Activated effector memory CD4-positive, alpha-beta T cell treated with anti-CD3 and anti-CD28 coated beads, Interleukin-2, amount 50 U/mL, for 16 hours (primary cell): ENCODE data around the gene ELF2.
A peak's percentile ranks its signal among the peaks of the same experiment; 100 is the strongest.
"Not testable (repeated sequence)": the region's sequence is repeated elsewhere in the genome, so short reads cannot be mapped to it uniquely, and the experiment has no call there.

Experiments used
- DNase-seq: peaks from one replicate; pipeline ENCODE4 v3.0.0-alpha.2; 2020

ELF2 gene

DNA sequence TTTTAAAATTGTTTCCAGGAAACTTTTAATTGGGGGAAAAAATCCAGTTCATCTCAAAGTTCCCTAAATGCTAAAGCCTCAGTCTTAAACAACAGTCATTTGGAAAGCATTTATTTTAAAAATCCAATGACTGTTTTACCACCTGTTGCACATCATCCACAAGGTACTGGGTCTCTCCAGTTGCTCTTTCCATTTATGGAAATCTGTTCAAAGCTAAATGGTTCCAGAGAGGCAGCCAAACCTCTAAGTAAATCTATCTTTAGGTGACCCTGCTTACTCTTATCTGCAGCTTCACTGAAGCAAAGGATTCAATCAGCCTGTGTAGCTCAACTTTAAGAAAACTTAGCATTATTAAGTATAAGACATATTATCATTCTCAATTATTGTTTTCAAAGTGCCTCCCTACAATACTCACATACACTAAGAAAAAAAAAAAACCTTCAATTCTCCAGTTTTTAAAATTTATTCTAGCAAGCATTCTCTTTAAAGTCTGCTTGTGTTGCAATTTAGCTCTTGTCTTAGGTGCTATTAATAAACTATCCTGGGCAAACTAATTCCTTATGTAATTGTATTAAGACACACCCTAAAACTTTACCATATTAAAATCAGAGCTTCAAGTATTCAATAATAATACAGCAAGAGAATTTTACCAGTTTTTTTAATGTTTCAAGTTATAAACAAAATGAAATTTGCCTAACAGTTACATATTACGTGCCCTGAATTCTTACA, 100.8 kb downstream of the ELF2 start:
- no peak for DNase-seq

GRCh38 chr4:139060591-139060990, 116.4 kb downstream of the ELF2 start:
- no peak for DNase-seq

DNA sequence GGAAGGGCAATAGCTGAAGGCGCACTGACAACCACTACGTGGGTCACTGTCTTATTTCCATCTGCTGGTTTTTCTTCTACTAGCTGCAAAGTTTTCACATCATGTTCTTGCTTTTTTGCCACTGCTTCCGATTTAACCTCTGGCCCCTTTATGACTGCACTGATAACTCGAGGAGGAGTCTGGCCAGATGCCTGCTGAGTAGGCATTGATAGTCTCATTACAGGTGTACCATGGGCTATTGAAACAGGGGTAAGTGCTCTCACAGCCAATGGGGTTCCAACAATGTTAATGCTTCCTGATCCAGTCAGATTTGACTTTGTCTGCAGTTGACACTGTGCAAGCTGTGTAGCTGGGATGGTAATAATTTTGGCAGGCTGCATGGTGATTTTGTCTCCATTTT, 118.0 kb downstream of the ELF2 start:
- not testable (repeated sequence) for DNase-seq

DNA sequence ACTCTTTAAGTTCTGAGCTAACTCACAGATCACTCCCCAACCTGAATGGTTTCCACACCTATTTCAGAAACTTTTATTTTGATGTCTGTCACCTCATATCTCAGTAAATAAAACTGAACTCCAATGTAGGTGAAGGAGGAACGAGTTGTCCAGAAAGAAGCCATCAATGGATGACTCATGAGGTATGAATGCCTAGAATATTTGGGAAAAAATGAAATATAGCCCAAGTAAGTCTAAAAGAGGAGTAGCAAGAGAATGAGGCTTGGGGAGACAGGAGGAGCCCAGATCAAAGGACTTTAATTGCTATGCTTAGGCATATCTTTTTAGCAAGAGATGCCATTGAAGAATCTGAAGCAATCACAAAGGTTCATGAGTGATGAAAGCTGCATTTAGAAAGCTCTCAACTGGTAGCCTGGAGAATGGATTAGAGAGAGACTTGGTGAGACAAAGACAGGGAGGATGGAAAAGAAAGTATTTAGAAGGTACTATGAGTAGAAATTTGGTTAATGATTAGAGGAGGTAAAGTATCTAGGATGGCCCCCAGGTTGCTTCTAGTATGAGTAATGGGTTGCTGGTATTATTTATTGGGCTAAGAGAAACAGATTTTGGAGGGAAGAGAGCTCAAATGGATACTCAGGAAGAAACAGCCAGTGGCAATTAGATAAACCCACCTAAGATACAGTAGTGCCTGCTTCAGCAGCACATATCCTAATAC, 122.1 kb downstream of the ELF2 start:
- DNase-seq = no peak

DNA sequence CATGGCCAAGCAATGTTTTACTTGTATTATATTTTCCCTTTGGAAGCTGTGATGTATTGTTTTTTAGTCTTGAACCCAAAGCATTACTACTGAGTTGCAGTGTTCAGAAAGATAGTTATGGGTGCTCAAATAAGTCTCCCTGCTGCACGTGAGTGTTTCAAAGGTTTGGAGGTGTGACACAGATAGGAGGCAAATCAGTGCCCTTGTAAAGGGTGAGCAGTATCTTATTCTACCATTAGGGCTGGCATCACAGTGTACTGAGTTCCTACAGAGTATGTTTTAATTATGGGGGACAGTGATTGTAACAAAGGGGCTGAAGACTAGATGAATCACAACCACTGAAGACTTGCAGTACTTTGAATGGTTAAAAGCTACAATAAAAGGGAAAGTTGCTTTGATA, 123.1 kb downstream of the ELF2 start:
- DNase-seq = no peak

GRCh38 chr4:139050446-139050845, 126.6 kb downstream of the ELF2 start:
- DNase-seq = no peak

GRCh38 chr4:139048026-139048425, 129.0 kb downstream of the ELF2 start:
- DNase-seq = no peak

DNA sequence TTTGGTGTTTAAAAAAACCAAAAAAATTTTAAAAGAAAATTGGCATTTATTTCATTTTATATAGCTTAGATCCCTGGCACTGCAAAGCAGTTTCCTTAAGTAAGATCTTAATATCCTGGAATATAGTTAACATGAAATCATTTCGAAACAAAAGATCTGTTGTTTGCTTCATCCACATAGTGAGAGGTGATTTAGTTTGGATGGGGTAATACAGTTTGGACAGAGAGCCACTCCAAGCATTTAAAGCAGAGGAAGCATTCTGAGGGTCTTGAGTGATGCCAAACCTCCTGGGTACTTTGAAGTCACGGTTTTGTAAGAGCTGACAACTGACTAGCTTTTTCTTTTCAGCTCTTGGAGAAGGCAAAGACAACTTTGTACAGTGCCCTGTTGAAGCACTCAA, 132.7 kb downstream of the ELF2 start:
- DNase-seq = no peak

DNA sequence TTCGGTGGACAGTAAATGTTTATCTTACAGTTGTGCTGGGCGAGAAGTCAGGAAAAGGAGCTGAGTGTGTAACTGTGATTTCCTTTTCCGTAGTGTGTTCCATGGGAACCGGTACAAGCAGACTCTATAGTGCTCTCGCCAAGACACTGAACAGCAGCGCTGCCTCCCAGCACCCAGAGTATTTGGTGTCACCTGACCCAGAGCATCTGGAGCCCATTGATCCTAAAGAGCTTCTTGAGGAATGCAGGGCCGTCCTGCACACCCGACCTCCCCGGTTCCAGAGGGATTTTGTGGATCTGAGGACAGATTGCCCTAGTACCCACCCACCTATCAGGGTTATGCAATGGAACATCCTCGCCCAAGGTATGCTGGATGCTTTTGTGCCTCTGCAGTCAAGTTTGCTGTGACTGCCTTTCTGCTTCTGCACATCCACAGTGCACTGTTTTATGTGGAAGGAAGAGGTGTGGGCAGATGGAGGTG, 134.0 kb downstream of the ELF2 start:
- DNase-seq = no peak

GRCh38 chr4:139038874-139039443, 138.1 kb downstream of the ELF2 start:
- DNase-seq = no peak

DNA sequence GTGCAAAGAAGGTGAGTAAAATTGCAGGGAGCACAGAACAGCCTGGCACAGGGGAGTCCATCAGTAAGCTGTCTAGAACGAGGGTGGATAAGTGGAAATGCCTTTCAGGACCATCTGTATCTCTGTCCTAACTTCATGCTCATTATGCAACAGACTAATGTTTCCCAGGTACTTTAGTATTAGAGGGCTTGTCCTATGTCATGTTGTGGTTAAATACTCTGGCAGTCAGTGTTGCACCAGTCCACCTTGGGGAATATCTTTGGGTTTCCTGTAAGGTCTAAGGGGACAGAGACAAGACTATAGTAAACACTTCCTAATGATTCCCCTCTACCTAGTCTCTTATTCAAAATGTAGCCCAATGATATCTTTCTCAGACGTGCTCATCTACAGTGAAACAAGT, 140.1 kb downstream of the ELF2 start:
- DNase-seq = no peak

GRCh38 chr4:139035650-139036049, 141.4 kb downstream of the ELF2 start:
- DNase-seq = no peak

DNA sequence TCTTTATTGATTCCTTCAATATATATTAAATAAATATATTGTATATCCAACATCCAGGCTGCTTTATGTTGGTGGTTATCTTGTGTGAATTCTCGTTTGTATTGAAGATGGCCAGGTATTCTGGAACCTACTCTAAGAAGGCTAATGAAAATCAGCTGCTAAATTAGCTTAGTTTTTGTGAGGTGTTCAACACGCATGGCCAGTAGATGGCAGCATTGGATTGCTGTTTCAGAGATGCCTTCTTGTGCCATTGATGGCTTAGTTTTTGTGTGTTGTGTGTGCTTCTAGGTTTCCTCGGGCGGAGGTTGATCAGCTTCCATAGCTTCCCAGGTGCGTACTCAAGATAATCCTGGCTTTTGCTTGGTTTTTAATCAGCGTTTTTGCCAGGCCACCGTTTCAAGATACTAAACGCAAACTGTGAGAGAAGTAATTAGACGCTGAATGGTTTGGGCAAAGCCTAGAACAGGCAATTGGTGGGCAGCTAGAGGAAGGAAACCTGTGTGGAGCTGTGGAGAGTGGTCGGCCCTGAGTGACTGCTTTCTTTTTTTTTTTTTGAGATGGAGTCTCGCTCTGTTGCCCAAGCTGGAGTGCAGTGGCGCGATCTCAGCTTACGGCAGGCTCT, 146.3 kb downstream of the ELF2 start:
- DNase-seq = peak; percentile 85

DNA sequence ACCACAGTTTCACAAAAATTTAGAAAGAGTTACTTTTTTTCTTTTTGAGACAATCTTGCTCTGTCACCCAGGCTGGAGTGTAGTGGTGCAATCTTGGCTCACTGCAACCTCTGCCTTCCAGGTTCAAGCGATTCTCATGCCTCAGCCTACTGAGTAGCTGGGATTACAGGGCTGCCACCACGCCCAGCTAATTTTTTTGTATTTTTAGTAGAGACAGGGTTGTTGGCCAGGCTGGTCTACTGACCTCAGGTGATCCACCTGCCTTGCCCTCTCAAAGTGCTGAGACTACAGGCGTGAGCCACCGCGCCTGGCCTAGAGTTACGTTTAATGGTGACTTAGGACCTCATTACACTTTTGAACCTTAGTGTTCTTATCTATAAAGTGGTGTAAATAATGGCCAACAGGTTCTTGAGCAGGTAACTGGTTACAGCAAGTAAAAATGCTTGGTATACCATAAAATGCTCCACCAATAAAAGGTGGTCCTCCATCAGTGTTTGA, 147.1 kb downstream of the ELF2 start:
- not testable (repeated sequence) for DNase-seq

DNA sequence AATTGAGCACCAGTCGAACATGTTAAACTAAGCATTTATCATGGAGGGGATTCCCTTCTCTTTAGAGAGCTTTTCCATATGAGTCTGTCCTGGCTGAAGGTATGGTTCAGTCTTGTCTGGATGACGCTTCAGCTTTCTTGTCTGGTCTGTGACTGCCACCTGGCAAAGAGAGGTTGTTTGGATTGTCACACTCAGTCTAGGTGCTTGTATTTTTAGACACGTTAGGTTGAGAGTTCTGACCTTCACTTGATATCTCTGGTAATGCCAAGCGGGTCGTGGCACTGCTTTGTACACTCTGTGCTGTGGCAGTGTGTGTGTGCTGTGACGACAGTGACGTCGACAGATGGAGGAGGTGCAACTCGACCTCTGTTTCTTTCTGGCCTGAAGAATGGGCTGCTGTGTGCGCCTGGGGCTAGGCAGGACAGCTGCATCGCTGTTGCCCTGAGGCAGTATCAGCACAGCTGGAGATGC, 148.8 kb downstream of the ELF2 start:
- no peak for DNase-seq

DNA sequence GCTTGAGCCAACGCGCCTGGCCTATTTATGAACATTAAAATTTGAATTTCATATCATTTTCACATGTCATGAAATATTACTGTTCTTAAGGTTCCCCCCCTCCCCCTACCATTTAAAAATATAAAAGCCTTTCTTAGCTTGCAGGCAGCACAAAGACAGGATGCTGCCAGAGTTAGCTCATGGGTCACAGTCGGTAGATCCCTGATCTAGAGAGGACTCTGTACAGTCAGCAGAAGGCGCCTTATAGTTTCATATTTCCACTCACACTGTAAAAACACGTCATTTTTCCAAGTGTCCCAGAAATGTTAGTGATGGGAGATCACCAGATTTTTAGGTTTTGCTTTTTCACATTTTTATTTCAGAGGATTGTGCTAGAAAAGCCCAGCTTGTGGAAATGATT, 149.2 kb downstream of the ELF2 start:
- DNase-seq = no peak

DNA sequence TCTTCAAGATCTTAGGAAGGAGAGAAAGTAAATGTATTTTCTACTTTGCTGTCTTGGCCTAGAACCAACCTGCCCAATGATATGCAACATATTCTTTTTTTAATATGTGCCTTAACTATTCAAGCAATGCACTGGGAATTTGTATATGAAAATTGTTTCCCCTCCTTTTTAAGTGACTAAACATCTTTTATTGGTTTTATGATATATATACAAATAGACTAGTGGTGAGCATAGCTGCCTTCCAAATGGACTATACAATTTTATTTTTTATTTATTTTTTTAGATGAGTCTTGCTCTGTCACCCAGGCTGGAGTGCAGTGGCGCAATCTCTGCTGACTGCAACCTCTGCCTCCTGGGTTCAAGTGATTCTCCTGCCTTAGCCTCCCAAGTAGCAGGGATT, 151.2 kb downstream of the ELF2 start:
- no peak for DNase-seq

- DNase-seq = no peak
These were observed 152.3 kb downstream of the ELF2 start for GRCh38 chr4:139024686-139025085.

- no peak for DNase-seq
These were observed 154.2 kb downstream of the ELF2 start for GRCh38 chr4:139022835-139023234.

GRCh38 chr4:139021071-139021470, 155.9 kb downstream of the ELF2 start:
- not testable (repeated sequence) for DNase-seq

DNA sequence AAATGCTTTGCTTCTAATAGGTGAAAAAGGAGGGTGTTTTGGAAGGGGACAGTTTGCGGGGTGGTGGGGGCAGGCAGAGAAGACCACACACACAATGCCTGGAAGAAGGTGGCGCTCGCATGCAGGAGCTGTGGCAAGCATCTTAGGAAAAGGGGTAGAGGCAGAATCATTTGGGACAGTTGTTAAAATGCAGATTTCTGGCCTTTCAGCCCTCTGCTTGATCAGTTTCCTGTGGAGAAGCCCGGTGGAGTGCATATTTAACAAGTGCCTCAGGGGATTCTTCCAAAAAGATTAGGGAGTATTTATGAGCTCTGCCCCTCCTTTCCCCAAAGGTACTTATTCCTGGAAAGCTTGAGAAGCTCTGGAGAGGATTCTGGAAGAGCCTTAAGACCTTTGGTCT, 156.6 kb downstream of the ELF2 start:
- no peak for DNase-seq

DNA sequence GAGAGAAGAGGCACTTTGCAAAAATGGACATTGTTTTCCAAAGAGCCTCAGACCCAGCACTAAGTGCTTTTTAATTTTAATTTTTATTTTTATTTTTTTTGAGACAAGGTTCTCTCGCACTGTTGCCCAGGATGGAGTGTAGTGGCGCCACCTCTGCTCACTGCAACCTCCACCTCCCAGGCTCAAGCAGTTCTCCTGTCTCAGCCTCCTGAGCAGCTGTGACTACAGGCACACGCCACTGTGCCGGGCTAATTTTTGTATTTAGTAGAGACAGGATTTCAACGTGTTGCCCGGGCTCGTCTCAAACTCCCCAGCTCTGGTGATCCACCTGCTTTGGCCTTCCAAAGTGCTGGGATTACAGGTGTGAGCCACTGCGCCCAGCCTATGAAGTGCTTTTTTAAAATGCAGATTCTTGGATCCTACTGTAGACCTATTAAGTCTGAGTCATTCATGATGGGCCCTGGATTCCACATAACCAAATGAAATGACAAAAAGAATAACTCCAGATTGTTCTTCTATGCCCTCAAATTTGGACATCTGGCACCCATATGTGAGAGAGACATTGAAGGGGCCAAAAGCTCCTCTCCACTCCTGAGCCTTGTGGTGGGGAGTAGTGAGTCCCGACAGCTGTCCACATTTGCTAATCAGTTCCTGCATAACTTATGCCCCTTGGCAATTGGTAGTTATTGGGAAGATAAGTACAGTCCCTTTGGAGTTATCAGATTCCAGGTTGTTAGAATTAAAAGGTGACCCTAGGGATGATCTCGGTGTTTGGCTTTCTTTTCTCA, 157.9 kb downstream of the ELF2 start:
- no peak for DNase-seq

DNA sequence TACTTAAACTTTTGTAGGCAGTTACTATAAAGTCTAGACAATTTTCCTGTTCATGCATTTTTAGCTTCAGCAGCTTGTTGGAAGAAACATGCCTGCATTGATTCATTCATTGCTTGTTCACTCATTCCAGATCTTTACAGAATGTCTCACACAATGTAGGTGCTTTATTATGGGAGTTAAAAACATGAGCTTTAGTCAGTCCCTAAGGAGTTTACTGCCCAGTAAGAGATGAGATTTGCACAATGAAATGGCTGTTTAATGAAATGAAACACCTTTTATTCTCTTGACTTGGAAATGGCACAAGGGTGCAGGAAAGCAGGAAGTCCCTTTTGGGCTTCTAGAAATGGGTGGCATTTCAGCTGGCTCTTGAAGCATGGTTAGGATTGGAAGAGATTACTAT, 158.5 kb downstream of the ELF2 start:
- no peak for DNase-seq
